Measurements from ENCODE around the gene JARID2. TPM values are rescaled to one million over a fixed set of nuclear protein-coding genes. Genes with fewer than 3 reads are reported as not detected.

JARID2 gene
- total and polyA plus RNA-seq, 2 of the 8 experiments (the other 6 are each of a cell fraction or from before 2014, with no cell fraction given), result 60.1 to 239 TPM

GRCh38 chr6:15457121-15457650 lies 211.3 kb downstream of the JARID2 start:
- Histone ChIP-seq H3K79me1 (ENCODE audit: low read depth, low read length) (peaks cover 8% of the 10 kb centered on the region; the same call in 1 of the 2 replicates), H3K27ac (ENCODE audit: low read depth, low read length) (no peak overlapping the region), H4K5ac (ENCODE audit: insufficient read length, low read depth, low read length) (no peak overlapping the region), H2AFZ (ENCODE audit: low read length) (no peak overlapping the region), H4K20me1 (replicated peaks in 1 of 2; ENCODE audit: control insufficient read depth in 1 of 2, insufficient read depth in 2 of 2, low read length in 2 of 2) (peaks cover 42 to 61% of the 10 kb centered on the region in 2 experiments), H3K18ac (ENCODE audit: extremely low read depth, low read length) (no peak overlapping the region), H3K56ac (replicated peaks; ENCODE audit: insufficient read length, low read depth, low read length) (no peak overlapping the region), H2BK120ac (replicated peaks; ENCODE audit: low read depth, low read length) (no peak overlapping the region), H3K9ac (replicated peaks in 1 of 4; ENCODE audit: extremely low read depth in 1 of 4, low read depth in 3 of 4, low read length in 3 of 4) (no peak overlapping the region), H3K27me3 (replicated peaks in 1 of 4; ENCODE audit: control insufficient read depth in 3 of 4, extremely low read depth in 1 of 4, insufficient read depth in 3 of 4, low read length in 3 of 4) (no peaks in the 10 kb centered on the region), H3K9me3 (ENCODE audit: insufficient read depth in 2 of 2, low read depth in 1 of 2, low read length in 1 of 2) (no peaks in the 10 kb centered on the region), H3K14ac (ENCODE audit: insufficient read length) (no peak overlapping the region), H2BK15ac (ENCODE audit: low read length) (no peak overlapping the region), H4K91ac (replicated peaks; ENCODE audit: insufficient read length, low read length) (no peak overlapping the region), H4K8ac (ENCODE audit: extremely low read depth, insufficient read depth, low read length) (no peak overlapping the region), H2AK5ac (ENCODE audit: low read depth, low read length) (no peak overlapping the region), H3K4me2 (ENCODE audit: insufficient read depth in 1 of 2, low read depth in 2 of 2, low read length in 2 of 2) (no peak overlapping the region), H3K4me1 (replicated peaks in 1 of 4; ENCODE audit: control insufficient read depth in 3 of 4, insufficient read depth in 4 of 4, low read length in 3 of 4) (peaks cover 3 to 34% (median 14%) of the 10 kb centered on the region in 4 experiments; a peak in 6 of 7 replicates), H3K36me3 (ENCODE audit: control insufficient read depth in 2 of 4, insufficient read depth in 4 of 4, low read length in 3 of 4) (peaks cover 0 to 30% (median 11%) of the 10 kb centered on the region in 4 experiments; a peak in 5 of 8 replicates), H2BK12ac (ENCODE audit: low read depth, low read length) (no peak overlapping the region), H3K4me3 (ENCODE audit: extremely low read depth in 1 of 4, insufficient read depth in 2 of 4, low read depth in 3 of 4, low read length in 4 of 4) (no peak overlapping the region), H3K4ac (replicated peaks; ENCODE audit: insufficient read length, low read depth, low read length) (no peak overlapping the region), H3K23ac (ENCODE audit: insufficient read length) (no peak overlapping the region), H2BK5ac (ENCODE audit: low read depth, low read length) (no peak overlapping the region), H3K79me2 (ENCODE audit: control insufficient read depth in 1 of 2, insufficient read depth in 2 of 2, low read length in 2 of 2) (peaks cover 11 to 99% of the 10 kb centered on the region in 2 experiments; a peak in 3 of 4 replicates), H3K23me2 (ENCODE audit: low read depth, low read length) (no peaks in the 10 kb centered on the region; the same call in 1 of the 2 replicates), H2BK20ac (ENCODE audit: low read length) (no peak overlapping the region)
- TF ChIP-seq TEAD4 (IDR thresholded peaks at IDR 0.05; ENCODE audit: low read depth, low read length) (no peak), PHF8 (conservative IDR thresholded peaks at IDR 0.05; ENCODE audit: low read depth, low read length) (no peak), ZNF274 (IDR thresholded peaks at IDR 0.05; ENCODE audit: borderline replicate concordance, extremely low read depth, low read length) (no peak), POLR2AphosphoS5 (IDR thresholded peaks at IDR 0.05; ENCODE audit: low read depth, low read length) (no peak), RFX5 (IDR thresholded peaks at IDR 0.05; ENCODE audit: borderline replicate concordance, low read depth, low read length) (no peak), NANOG (IDR thresholded peaks at IDR 0.05; ENCODE audit: insufficient read depth, low read depth, low read length, poor library complexity, severe bottlenecking) (no peak), RAD21 (IDR thresholded peaks at IDR 0.05 in 1 of 2, conservative IDR thresholded peaks at IDR 0.05 in 1 of 2; ENCODE audit: low read depth in 2 of 2, low read length in 2 of 2) (no peak), SP4 (IDR thresholded peaks at IDR 0.05; ENCODE audit: low read length) (no peak), CBX8 (IDR thresholded peaks at IDR 0.05; ENCODE audit: borderline replicate concordance, low read depth, low read length) (no peak), EZH2 (IDR thresholded peaks at IDR 0.05; ENCODE audit: low read depth, low read length, severe bottlenecking) (no peak), GTF2F1 (IDR thresholded peaks at IDR 0.05; ENCODE audit: borderline replicate concordance, low read depth, low read length) (no peak), BRCA1 (IDR thresholded peaks at IDR 0.05; ENCODE audit: low read depth, low read length) (no peak), HDAC2 (IDR thresholded peaks at IDR 0.05; ENCODE audit: borderline replicate concordance in 1 of 2, low read depth in 2 of 2, low read length in 2 of 2) (no peak)
- WGBS, 2 experiments (ENCODE audit: extremely low coverage in 1 of 2, insufficient coverage in 1 of 2, insufficient read length in 1 of 2, insufficient replicate concordance in 2 of 2, low coverage in 1 of 2, low lambda C conversion rate in 2 of 2, missing lambda C conversion rate in 1 of 2), result 87% methylated on average over 4 of the region's 4 CpGs; no CpG with 5 or more reads in 1 of the 2 experiments
- ChIA-PET CTCF (ENCODE audit: partially characterized antibody) (interaction anchor here (1.6 kb wide), 1 partner anchor 16 kb away, joined by 13 read pairs; no protein-coding TSS in a partner anchor), POLR2A (ENCODE audit: partially characterized antibody) (no interaction called here)
- FAIRE-seq, result no peak
- DNase-seq (ENCODE audit: low read depth in 1 of 2, low spot score in 2 of 2), result no peak
